AG08395 (cell line): ENCODE data around the gene PSMD1.
"Not testable (repeated sequence)": the region's sequence is repeated elsewhere in the genome, so short reads cannot be mapped to it uniquely, and the experiment has no call there.

Experiments used
- DNase-seq: peaks from one replicate; pipeline ENCODE4 v3.0.0; 2012; ENCODE audit warnings: mixed read lengths, low spot score

Gene PSMD1

GRCh38 chr2:231159306-231159705, 102.6 kb downstream of the PSMD1 start:
- no peak for DNase-seq

GRCh38 chr2:231160701-231161100, 104.0 kb downstream of the PSMD1 start:
- DNase-seq: no peak

GRCh38 chr2:231161252-231161839, 104.7 kb downstream of the PSMD1 start:
- DNase-seq: no peak

GRCh38 chr2:231161877-231162329, 105.2 kb downstream of the PSMD1 start:
- peak; percentile 75 for DNase-seq

GRCh38 chr2:231163011-231163410, 106.3 kb downstream of the PSMD1 start:
- no peak for DNase-seq

GRCh38 chr2:231163414-231164095, 106.9 kb downstream of the PSMD1 start:
- no peak for DNase-seq

GRCh38 chr2:231167745-231168459, 111.2 kb downstream of the PSMD1 start:
- DNase-seq: no peak

GRCh38 chr2:231168460-231169139, 111.9 kb downstream of the PSMD1 start:
- DNase-seq: no peak

GRCh38 chr2:231169488-231169887, 112.8 kb downstream of the PSMD1 start:
- no peak for DNase-seq

- DNase-seq: peak; percentile 77
These were observed 113.4 kb downstream of the PSMD1 start for GRCh38 chr2:231170055-231170454.

GRCh38 chr2:231172025-231172424, 115.4 kb downstream of the PSMD1 start:
- DNase-seq: peak; percentile 50

- no peak for DNase-seq
These were observed 117.6 kb downstream of the PSMD1 start for GRCh38 chr2:231174211-231174651.

- no peak for DNase-seq
These were observed 119.4 kb downstream of the PSMD1 start for GRCh38 chr2:231176066-231176465.

GRCh38 chr2:231177156-231178025, 120.7 kb downstream of the PSMD1 start:
- DNase-seq: no peak

- DNase-seq: not testable (repeated sequence)
These were observed 122.1 kb downstream of the PSMD1 start for GRCh38 chr2:231178805-231179204.

GRCh38 chr2:231181860-231182512, 125.3 kb downstream of the PSMD1 start:
- DNase-seq: peak; percentile 71

- no peak for DNase-seq
These were observed 125.8 kb downstream of the PSMD1 start for GRCh38 chr2:231182513-231182899.

GRCh38 chr2:231183851-231184250, 127.2 kb downstream of the PSMD1 start:
- DNase-seq: no peak

GRCh38 chr2:231184319-231184718, 127.7 kb downstream of the PSMD1 start:
- no peak for DNase-seq

GRCh38 chr2:231185050-231185725, 128.5 kb downstream of the PSMD1 start:
- no peak for DNase-seq
